HG02642 (cell line): ENCODE measurements around the gene KRTAP10-3.
"Not testable (repeated sequence)": the region's sequence is repeated elsewhere in the genome, so short reads cannot be mapped to it uniquely, and the experiment has no call there.

ENCODE experiments used
- ATAC-seq: cut with Tn5 transposase; IDR thresholded peaks from one replicate; pipeline ENCODE4 v1.9.1; 2021; ENCODE audit warnings: mild to moderate bottlenecking; ENCODE audit not compliant: unreplicated experiment, poor library complexity

The KRTAP10-3 gene

DNA sequence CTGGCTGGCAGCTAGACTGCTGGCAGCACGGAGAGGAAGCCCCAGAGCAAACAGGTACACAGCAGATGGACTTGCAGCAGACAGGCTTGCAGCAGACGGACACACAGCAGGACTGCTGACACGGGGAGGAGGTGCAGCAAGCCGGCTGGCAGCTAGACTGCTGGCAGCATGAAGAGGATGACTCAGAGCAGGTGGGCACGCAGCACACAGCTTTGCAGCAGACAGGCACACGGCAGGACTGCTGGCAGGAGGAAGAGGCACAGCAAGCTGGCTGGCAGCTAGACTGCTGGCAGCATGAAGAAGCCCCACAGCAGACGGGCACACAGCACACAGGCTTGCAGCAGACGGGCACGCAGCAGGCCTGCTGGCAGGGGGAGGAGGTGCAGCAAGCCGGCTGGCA is 7.8 kb downstream of the KRTAP10-3 start:
- no peak for ATAC-seq

GRCh38 chr21:44550285-44550684 is 8.3 kb downstream of the KRTAP10-3 start:
- not testable (repeated sequence) for ATAC-seq

GRCh38 chr21:44549525-44550211 is 8.9 kb downstream of the KRTAP10-3 start:
- ATAC-seq, result no peak

- no peak for ATAC-seq
Observed at GRCh38 chr21:44548922-44549321, 9.7 kb downstream of the KRTAP10-3 start.

- ATAC-seq, result no peak
Observed at GRCh38 chr21:44548381-44548780, 10.2 kb downstream of the KRTAP10-3 start.

GRCh38 chr21:44547656-44548331 is 10.8 kb downstream of the KRTAP10-3 start:
- no peak for ATAC-seq

DNA sequence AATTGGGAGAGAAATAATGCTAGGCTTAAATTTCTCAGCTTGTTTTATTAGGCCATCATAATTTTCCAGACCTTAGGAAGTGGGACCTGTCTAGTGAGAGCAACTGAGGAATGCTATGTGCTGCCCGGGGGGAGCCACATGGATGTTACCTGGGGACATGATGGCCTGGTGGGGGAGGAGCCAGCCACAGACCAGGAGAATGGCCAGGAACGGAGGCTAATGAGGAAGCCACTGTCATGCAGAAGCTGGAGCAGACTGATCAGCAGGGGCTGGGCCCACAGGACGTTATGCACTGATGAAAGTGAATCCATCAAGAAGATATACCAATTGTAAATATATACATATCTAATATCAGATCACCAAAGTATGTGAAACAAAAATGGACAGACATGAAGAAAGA is 14.0 kb downstream of the KRTAP10-3 start:
- ATAC-seq, result no peak

- ATAC-seq, result no peak
Observed at GRCh38 chr21:44542716-44543115, 15.9 kb downstream of the KRTAP10-3 start.

DNA sequence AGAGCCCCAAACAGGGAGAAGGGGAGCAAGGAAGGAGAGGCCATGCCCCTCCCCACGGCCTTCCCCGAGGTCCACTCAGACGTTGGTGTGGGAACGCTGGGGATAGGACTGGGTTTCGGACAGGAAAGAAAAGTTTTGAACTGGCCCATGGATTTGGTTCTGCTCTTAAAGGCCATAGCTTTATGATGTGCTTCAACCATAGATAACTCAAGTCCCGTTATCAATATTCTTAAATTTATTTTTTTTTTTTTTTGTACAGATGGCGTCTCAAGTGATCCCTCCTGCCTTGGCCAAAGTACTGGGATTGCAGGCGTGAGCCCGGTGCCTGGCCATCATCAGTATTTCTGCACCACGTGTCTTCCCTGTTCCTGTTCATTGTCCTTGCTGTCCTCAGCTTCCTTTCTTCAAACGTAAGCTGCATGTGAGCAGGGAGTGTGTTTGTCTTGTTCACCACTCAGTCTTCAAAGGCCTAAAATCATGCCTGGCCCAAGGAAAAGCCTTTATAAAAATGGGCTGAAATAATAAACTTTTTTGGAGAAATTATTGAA is 17.8 kb downstream of the KRTAP10-3 start:
- no peak for ATAC-seq

DNA sequence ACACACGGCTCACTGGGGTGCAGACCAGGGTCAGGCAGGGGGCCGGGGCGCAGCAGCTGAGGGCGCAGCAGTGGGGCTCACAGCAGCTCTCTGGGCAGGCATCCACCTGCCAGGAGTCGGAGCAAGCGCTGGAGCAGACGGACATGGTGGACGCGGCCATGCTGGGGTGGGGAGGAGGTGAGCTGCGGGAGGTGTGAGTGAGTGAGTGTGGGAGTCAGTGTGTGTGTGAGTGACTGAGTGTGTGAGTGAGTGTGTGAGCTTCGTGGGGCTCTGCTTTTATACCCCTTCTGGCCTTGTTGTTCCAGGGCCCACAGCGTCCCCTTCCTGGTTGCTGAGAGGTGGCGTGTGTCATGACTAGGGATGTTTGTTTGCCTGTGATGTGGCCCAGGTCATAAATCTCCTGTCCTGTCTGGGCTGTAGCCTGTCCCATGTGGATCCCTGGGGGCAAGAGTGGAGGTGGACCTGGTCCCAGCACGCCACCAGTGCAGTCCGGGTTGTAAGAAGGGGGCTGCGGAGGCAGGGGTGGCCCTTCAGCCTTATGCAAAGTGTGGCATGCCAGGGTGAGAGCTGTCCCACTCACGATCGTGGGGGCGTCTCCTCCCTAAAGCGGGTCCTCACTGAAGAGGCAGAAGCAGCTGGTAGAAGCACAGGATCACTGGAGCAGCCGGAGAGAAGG is 18.5 kb downstream of the KRTAP10-3 start, which contains the start of gene KRTAP10-1:
KRTAP10-1 (minus strand) TSS at position 205 of the 676 bp plus-strand sequence; CDS start at position 160, 45 bp downstream.
- no peak for ATAC-seq

GRCh38 chr21:44539046-44539445 is 19.5 kb downstream of the KRTAP10-3 start:
- ATAC-seq, result no peak

DNA sequence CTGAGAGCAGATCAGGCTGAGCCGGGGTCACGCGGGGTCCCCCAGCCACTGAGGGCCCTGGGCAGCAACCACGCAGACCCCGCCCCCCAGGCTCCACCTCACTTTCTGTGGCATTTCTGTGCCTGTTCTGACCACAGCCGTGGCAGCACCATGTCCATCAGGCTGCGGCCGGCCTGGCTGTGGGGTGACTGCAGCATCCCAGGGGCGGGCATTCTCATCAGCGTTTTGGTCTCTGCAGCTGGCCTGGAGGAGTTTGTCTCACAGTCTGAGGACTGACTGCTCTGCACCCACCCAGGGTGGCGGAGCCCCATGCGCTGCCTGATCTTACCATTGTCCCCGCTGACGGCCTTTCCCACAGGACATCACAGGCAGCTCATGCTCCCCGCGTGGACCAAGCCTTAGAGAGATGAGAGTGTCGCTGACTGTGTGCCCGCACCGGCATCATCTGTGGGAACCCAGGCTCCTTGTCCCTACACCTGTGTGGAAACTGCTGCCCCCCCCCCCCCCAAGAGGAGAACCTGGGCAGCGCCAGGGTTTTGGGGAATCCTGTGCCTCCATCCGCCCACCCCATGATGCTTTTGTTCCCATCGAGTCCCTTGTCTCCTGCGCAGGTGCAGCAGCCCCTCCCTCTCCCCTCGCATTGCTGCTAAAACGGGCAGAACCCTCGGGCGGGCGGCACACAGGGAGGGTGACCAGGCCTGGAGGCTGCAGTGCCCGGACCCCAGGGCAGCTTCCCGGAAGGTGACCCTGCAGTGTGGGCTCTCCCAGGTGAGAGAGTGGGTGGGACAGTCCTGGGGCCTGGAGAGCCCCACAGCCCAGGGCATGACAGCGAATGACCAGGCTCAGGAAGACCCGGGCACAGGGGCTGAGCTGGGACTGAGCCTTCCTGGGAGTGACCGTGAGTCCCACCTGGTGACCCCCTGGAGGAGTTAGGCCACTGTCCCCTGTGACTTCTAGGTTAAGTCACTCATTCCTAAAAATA is 20.4 kb downstream of the KRTAP10-3 start:
- no peak for ATAC-seq

- ATAC-seq, result no peak
Observed at GRCh38 chr21:44535963-44536362, 22.6 kb downstream of the KRTAP10-3 start.

GRCh38 chr21:44534688-44535087 is 23.9 kb downstream of the KRTAP10-3 start:
- no peak for ATAC-seq

DNA sequence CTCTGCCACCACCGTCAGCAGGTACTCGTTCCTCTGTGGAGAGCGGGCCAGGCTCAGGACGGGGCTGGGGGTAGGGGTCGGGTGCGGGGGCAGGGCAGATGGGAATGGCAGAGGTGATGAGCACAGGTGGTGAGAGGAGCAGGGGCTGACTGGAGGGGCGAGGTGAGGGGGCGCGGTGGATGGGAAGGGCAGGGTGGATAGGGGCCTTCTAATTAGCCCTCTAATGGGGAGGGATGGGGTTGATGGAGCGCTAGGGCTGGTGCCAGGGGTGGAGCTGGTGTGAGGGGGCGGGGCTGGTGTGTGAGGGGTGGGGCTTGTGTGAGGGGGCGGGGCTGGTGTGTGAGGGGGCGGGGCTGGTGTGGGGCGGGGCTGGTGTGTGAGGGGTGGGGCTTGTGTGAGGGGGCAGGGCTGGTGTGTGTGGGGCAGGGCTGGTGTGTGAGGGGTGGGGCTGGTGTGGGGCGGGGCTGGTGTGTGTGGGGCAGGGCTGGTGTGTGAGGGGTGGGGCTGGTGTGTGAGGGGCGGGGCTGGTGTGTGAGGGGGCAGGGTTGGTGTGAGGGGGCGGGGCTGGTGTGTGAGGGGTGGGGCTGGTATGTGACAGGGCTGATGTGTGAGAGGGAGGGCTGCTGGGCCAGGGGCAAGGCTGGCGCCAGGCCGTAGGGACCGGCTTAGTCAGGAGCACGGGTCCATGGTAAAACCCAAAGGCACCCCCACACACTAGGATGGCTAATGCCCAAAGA is 24.5 kb downstream of the KRTAP10-3 start:
- no peak for ATAC-seq

- no peak for ATAC-seq
Observed at GRCh38 chr21:44533121-44533890, 25.3 kb downstream of the KRTAP10-3 start.

DNA sequence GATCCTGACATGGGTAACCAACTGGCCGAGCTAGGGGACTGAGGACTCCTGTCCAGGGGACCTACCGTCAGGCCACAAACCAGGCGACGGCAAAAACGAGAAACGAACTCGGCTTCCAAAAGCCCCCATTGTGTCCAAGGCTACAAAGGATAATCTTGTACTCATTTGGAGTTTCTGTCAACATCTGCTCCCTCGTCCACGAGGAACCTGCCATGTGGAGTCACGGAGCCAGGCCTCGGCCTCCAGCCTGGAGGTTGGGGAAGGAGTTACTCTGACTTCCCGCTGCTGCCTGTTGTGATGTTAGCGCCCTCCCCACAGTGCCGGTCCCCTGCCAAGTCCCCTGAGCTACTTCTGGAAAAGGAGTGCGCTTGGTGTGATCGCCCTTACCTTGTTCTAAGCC is 25.9 kb downstream of the KRTAP10-3 start:
- no peak for ATAC-seq
